HEK293T (cell line): ENCODE data around the gene LOC128125822.
"Not testable (repeated sequence)": the region's sequence is repeated elsewhere in the genome, so short reads cannot be mapped to it uniquely, and the experiment has no call there.

Source experiments
- CTCF ChIA-PET: fragments of 350-600 bp; formaldehyde crosslinking; extraction: SDS; loops from one replicate; lab custom pipeline; 2021; ENCODE audit warnings: antibody characterized with exemption, inconsistent platforms; lab: Yijun Ruan, JAX
- POLR2A ChIA-PET: fragments of 350-600 bp; formaldehyde crosslinking; extraction: SDS; loops from one replicate; lab custom pipeline; 2020; ENCODE audit warnings: antibody characterized with exemption, inconsistent platforms; lab: Yijun Ruan, JAX
- DNase-seq: peaks from one replicate; pipeline ENCODE4 v3.0.0; 2012; ENCODE audit warnings: mixed read lengths; ENCODE audit errors: extremely low spot score
- ARNT ChIP-seq: fragments of 450-650 bp; IDR thresholded peaks from 2 replicates; pipeline ENCODE4 v1.6.1; 2017; ENCODE audit warnings: mild to moderate bottlenecking
- BHLHE40 ChIP-seq: fragments of 450-650 bp; IDR thresholded peaks from 2 replicates; pipeline ENCODE4 v1.6.1; 2016; ENCODE audit warnings: mild to moderate bottlenecking, moderate library complexity, borderline replicate concordance
- CTBP1 ChIP-seq: fragments of 450-650 bp; IDR thresholded peaks from 2 replicates; pipeline ENCODE4 v1.6.1; 2016; ENCODE audit warnings: borderline replicate concordance
- ELF4 ChIP-seq: fragments of 450-650 bp; IDR thresholded peaks from 2 replicates; pipeline ENCODE4 v1.6.1; 2017; ENCODE audit warnings: antibody characterized with exemption
- FOXA1 ChIP-seq: fragments of 450-650 bp; IDR thresholded peaks from 2 replicates; pipeline ENCODE4 v1.6.1; 2016; ENCODE audit warnings: mild to moderate bottlenecking
- FOXK2 ChIP-seq: fragments of 450-650 bp; IDR thresholded peaks from 2 replicates; pipeline ENCODE4 v1.6.1; 2016; ENCODE audit warnings: mild to moderate bottlenecking
- FOXM1 ChIP-seq: fragments of 450-650 bp; IDR thresholded peaks from 2 replicates; pipeline ENCODE4 v1.6.1; 2017; ENCODE audit warnings: mild to moderate bottlenecking, borderline replicate concordance
- HDGF ChIP-seq: fragments of 450-650 bp; IDR thresholded peaks from 2 replicates; pipeline ENCODE4 v1.6.1; 2017; ENCODE audit warnings: antibody characterized with exemption, borderline replicate concordance
- L3MBTL2 ChIP-seq: fragments of 450-650 bp; conservative IDR thresholded peaks from 2 replicates; pipeline ENCODE4 v1.6.1; 2016; ENCODE audit warnings: mild to moderate bottlenecking
- LEF1 ChIP-seq: fragments of 450-650 bp; IDR thresholded peaks from 2 replicates; pipeline ENCODE4 v1.6.1; 2017; ENCODE audit warnings: mild to moderate bottlenecking, borderline replicate concordance
- NFRKB ChIP-seq: fragments of 450-650 bp; IDR thresholded peaks from 2 replicates; pipeline ENCODE4 v1.6.1; 2016; ENCODE audit warnings: mild to moderate bottlenecking, moderate library complexity
- SP1 ChIP-seq: fragments of 450-650 bp; IDR thresholded peaks from 2 replicates; pipeline ENCODE4 v1.6.1; 2017
- SUZ12 ChIP-seq: fragments of 450-650 bp; IDR thresholded peaks from 2 replicates; pipeline ENCODE4 v1.6.1; 2016; ENCODE audit warnings: mild to moderate bottlenecking
- TARDBP ChIP-seq: fragments of 450-650 bp; IDR thresholded peaks from 2 replicates; pipeline ENCODE4 v1.6.1; 2016
- ZNF384 ChIP-seq: fragments of 450-650 bp; IDR thresholded peaks from 2 replicates; pipeline ENCODE4 v1.6.1; 2016
- TF ChIP-seq, protein P1 (sequence below): fragments of 450-650 bp; IDR thresholded peaks from 2 replicates; pipeline ENCODE4 v1.6.1; 2016

Gene LOC128125822

DNA sequence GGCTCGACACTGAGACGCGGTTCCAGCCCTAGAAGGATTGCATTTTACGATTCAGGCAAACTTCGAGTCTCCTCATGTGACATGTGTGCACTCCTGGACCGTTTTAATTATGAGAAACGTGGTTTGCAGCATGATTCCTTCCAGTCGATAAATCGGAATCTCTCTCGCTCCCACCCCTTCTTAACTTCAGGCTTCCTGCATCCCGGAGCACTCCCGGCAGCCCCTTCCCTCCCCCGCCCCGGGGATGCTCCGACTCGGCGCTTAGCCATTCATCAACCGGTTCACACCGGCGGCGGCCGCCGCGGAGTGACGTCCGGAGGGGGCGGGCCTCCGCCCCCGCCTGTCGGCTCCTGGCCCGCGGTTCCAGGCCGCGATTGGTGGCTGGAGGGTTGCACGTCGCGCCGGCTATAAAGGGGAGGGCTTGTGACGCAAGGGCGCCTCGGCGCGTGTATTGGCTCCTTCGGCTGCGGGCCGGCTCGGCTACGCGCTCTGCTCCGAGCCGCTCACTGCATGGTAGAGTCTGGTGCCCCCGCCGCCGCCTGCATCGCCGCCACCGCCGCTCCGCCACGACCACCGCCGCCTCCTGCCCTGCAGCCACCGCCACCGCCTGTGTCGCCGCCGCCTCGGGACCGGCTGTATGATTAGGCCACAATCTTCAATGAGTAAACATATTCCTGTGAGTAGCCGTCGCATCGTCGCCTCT is at the start of gene LOC128125822, which contains the start of gene PTP4A1:
TSS of gene LOC128125822 (plus strand) at position 437 of the 703 bp plus-strand sequence.
TSS of gene PTP4A1 (plus strand) at position 437 of the 703 bp plus-strand sequence. CDS start 4,401 bp downstream, outside the sequence.
- peak; percentile 94 for DNase-seq
- POLR2A ChIA-PET = no interaction called here
- CTCF ChIA-PET = no interaction called here
- TF ChIP-seq ARNT (no peak), L3MBTL2 (peak; percentile 89), NFRKB (no peak), FOXK2 (no peak), SP1 (no peak), ELF4 (no peak)
- TF ChIP-seq, protein P1, sequence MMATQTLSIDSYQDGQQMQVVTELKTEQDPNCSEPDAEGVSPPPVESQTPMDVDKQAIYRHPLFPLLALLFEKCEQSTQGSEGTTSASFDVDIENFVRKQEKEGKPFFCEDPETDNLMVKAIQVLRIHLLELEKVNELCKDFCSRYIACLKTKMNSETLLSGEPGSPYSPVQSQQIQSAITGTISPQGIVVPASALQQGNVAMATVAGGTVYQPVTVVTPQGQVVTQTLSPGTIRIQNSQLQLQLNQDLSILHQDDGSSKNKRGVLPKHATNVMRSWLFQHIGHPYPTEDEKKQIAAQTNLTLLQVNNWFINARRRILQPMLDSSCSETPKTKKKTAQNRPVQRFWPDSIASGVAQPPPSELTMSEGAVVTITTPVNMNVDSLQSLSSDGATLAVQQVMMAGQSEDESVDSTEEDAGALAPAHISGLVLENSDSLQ = peak; percentile 90

DNA sequence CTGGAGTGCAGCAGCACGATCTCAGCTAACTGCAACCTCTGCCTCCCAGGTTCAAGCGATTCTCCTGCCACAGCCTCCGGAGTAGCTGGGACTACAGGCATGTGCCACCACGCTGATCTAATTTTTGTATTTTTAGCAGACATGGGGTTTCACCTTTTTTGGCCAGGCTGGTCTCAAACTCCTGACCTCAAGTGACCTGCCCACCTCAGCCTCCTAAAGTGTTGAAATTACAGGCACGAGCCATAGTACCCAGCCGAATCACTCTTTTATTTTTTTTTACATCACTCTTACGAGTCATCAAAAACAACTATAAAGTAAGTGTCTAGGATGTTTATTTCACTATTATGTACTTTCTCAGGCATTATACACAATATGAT is 49.4 kb upstream of the LOC128125822 start:
- DNase-seq, CTCF ChIA-PET, POLR2A ChIA-PET: not testable (repeated sequence)

DNA sequence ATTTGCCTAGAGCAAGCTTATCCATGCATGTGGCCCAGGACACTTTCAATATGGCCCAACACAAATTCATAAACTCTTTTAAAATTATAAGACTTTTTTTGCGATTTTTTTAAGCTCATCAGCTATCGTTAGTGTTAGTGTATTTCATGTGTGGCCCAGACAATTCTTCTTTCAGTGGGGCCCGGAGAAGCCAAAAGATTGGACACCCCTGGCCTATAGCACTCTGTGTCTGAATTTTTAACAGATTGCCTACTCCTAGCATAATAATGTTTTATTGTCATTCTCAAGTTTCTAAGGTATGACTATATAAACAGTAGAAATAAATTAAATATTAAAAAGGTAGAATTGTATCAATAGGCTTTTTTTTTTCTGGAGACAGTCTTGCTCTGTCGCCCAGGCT is 48.6 kb upstream of the LOC128125822 start:
- CTCF ChIA-PET = no interaction called here
- TF ChIP-seq HDGF (no peak), CTBP1 (no peak), L3MBTL2 (no peak), ELF4 (no peak), TARDBP (no peak), LEF1 (no peak), BHLHE40 (no peak), FOXK2 (no peak), ZNF384 (no peak)
- TF ChIP-seq, protein P1 = no peak
- POLR2A ChIA-PET = no interaction called here
- DNase-seq = no peak

DNA sequence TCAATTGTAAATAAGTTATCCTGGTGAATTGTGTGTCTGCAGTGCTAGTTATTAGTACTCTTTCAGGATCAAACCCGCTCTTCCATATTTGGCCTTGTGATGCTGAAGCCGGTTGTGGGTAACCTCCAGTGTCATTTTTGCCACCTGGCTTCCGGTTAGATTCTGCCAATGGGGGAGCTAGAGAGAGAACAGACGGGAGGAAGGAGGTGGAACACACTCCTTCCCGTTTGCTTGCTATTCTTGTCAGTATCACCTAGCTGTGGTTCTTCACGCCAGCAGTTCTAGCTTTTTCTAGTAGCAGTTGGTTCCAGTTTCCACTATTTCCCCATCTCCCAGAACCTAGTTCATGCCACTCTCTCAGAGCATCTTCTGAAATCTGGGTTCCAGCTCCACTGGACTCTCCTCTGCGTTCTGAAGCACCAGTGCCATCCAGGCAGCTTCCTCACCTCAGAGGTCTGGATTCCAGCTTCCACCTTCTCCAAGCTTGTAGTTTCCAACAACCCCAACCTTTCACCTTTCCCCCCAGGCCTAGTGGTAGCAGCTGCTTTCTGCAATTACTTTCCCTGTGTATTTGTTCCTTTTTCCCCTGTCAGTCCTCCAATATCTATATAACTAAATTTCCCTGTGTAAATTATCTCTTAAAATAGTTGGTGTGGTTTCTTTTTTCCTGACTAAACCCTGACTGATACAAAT is 46.9 kb upstream of the LOC128125822 start:
- DNase-seq = no peak
- CTCF ChIA-PET = no interaction called here
- TF ChIP-seq LEF1 = no peak
- no peak for TF ChIP-seq FOXA1
- TF ChIP-seq TARDBP = no peak
- TF ChIP-seq, protein P1 = no peak
- no peak for TF ChIP-seq ELF4
- no peak for TF ChIP-seq BHLHE40
- no peak for TF ChIP-seq ARNT
- no peak for TF ChIP-seq HDGF
- no peak for TF ChIP-seq NFRKB
- no peak for TF ChIP-seq FOXM1
- TF ChIP-seq SP1 = no peak
- no peak for TF ChIP-seq FOXK2
- no peak for TF ChIP-seq CTBP1
- POLR2A ChIA-PET = no interaction called here

DNA sequence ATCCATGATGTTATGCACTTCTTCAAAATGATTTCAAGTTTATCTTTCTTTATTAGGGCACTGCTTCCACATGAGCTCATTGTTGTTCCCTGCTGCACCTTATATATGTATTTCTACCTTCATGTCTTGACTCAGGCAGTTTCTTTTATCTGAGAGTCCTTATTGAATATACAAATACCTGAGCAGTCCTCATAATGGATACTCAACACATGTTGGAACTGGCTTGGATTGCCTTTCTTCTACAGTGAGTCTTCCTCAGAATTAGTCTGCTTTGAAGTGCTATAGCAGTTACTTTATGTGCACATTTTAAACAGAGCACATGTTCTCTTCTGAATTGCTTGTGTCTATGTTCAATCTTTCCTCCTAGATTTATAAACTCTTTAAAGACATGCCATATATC is 45.3 kb upstream of the LOC128125822 start:
- DNase-seq = no peak
- ChIA-PET POLR2A (no interaction called here), CTCF (no interaction called here)
- TF ChIP-seq SP1 = no peak
- TF ChIP-seq FOXK2 = no peak
- TF ChIP-seq NFRKB = no peak
- no peak for TF ChIP-seq BHLHE40
- no peak for TF ChIP-seq ARNT
- TF ChIP-seq, protein P1 = no peak
- no peak for TF ChIP-seq CTBP1
- no peak for TF ChIP-seq ZNF384
- TF ChIP-seq SUZ12 = no peak
- no peak for TF ChIP-seq ELF4
- TF ChIP-seq FOXM1 = no peak
- TF ChIP-seq TARDBP = no peak
- TF ChIP-seq HDGF = no peak
- no peak for TF ChIP-seq L3MBTL2
- TF ChIP-seq LEF1 = no peak
- TF ChIP-seq FOXA1 = no peak
